Keratinocyte (primary cell): ENCODE data around the gene CFAP57. TPM values are rescaled to one million over a fixed set of nuclear protein-coding genes. Genes with fewer than 3 reads are reported as not detected.

ENCODE experiments used
- DNase-seq: peaks from one replicate; pipeline ENCODE4 v3.0.0-alpha.2; 2011; ENCODE audit warnings: low read depth, missing footprints, low spot score
- FAIRE-seq: peaks from 2 replicates; lab custom pipeline; 2011; peaks lifted over from hg19 to GRCh38; lab: Jason Lieb, UNC
- H2AFZ ChIP-seq: 2 replicates; pipeline ENCODE4 v1.6.0; 2012; ENCODE audit warnings: low read length, control low read depth, inconsistent platforms; ENCODE audit not compliant: control insufficient read depth
- H3K27ac ChIP-seq: 2 replicates; pipeline ENCODE4 v1.5.1; 2011; ENCODE audit warnings: low read length; ENCODE audit not compliant: control insufficient read depth, insufficient read depth
- H3K27me3 ChIP-seq: 3 replicates; pipeline ENCODE4 v1.6.0; 2011; ENCODE audit warnings: low read length; ENCODE audit not compliant: control insufficient read depth, insufficient read depth; ENCODE audit errors: extremely low read depth
- H3K36me3 ChIP-seq, 2 experiments: 2 replicates in 1 of 2; 3 replicates in 1 of 2; pipeline ENCODE4 v1.5.1; 2011; ENCODE audit warnings: low read length in 2 of 2, mild to moderate bottlenecking in 1 of 2; ENCODE audit not compliant: control insufficient read depth in 2 of 2, insufficient read depth in 2 of 2; ENCODE audit errors: extremely low read depth in 1 of 2
- H3K4me1 ChIP-seq: 3 replicates; pipeline ENCODE4 v1.5.1; 2011; ENCODE audit warnings: low read length; ENCODE audit not compliant: control insufficient read depth, insufficient read depth; ENCODE audit errors: extremely low read depth
- H3K4me2 ChIP-seq: 3 replicates; pipeline ENCODE4 v1.6.0; 2011; ENCODE audit warnings: low read depth, low read length; ENCODE audit not compliant: control insufficient read depth, insufficient read depth; ENCODE audit errors: extremely low read depth
- H3K4me3 ChIP-seq, 3 experiments: fragments of 200-600 bp in 1 of 3; sonication (generic) in 1 of 3; 2 replicates in 2 of 3; 3 replicates in 1 of 3; pipeline ENCODE4 v1.5.1; 2011 to 2016; ENCODE audit warnings: low read length in 3 of 3, mild to moderate bottlenecking in 3 of 3, control low read depth in 2 of 3, inconsistent platforms in 1 of 3, low read depth in 1 of 3, mixed read lengths in 1 of 3, mixed run types in 1 of 3, moderate library complexity in 1 of 3; ENCODE audit not compliant: control insufficient read depth in 2 of 3, insufficient read depth in 2 of 3; ENCODE audit errors: extremely low read depth in 1 of 3
- H3K79me2 ChIP-seq: 2 replicates; pipeline ENCODE4 v1.6.0; 2012; ENCODE audit warnings: low read length; ENCODE audit not compliant: control insufficient read depth, insufficient read depth
- H3K9ac ChIP-seq: 3 replicates; pipeline ENCODE4 v1.6.0; 2011; ENCODE audit warnings: low read length; ENCODE audit not compliant: control insufficient read depth, insufficient read depth; ENCODE audit errors: extremely low read depth
- H3K9me1 ChIP-seq: 3 replicates; pipeline ENCODE4 v1.6.0; 2011; ENCODE audit warnings: low read length; ENCODE audit not compliant: control insufficient read depth, insufficient read depth; ENCODE audit errors: extremely low read depth
- H3K9me3 ChIP-seq: 2 replicates; pipeline ENCODE4 v1.5.1; 2012; ENCODE audit warnings: low read depth, low read length; ENCODE audit not compliant: control insufficient read depth
- H4K20me1 ChIP-seq: 3 replicates; pipeline ENCODE4 v1.6.0; 2011; ENCODE audit warnings: low read length; ENCODE audit not compliant: control insufficient read depth, insufficient read depth; ENCODE audit errors: extremely low read depth
- CTCF ChIP-seq, 3 experiments: IDR thresholded peaks in 1 of 3; conservative IDR thresholded peaks in 1 of 3; optimal IDR thresholded peaks in 1 of 3; 2 replicates in 2 of 3; 3 replicates in 1 of 3; pipeline versions ENCODE3 to v1.5.1; 2011; ENCODE audit warnings: low read length in 3 of 3, mild to moderate bottlenecking in 3 of 3, moderate library complexity in 2 of 3, control low read depth in 1 of 3, inconsistent platforms in 1 of 3; ENCODE audit not compliant: insufficient read depth in 2 of 3; ENCODE audit errors: extremely low read depth in 1 of 3
- EZH2 ChIP-seq: IDR thresholded peaks from one replicate; pipeline ENCODE4 v1.6.1; 2012; ENCODE audit warnings: inconsistent platforms, mild to moderate bottlenecking, low read length, moderate library complexity
- dilution Hi-C: fragments of 300-500 bp; cut with MboI; formaldehyde crosslinking; loops from one replicate; pipeline ENCODE4 v1.7.0; 2020; ENCODE audit warnings: low sequenced_read_pairs; ENCODE audit not compliant: extremely low pct_ligation_motif_present
- polyA plus RNA-seq, 5 experiments: library from polyadenylated mRNA; depleted of rRNA in 3 of 5; stranded (reverse) in 3 of 5; stranded (forward) in 1 of 5; unstranded in 1 of 5; fragments of >200 nt; gene quantifications; 1 replicate in 1 of 5; 2 replicates in 3 of 5; 3 replicates in 1 of 5; pipeline versions ENCODE4 v1.2.1 to v1.2.3, GENCODE V29; 2011 to 2012; ENCODE audit warnings: missing spikeins in 2 of 5, low read depth in 1 of 5, low replicate concordance in 1 of 5

CFAP57 gene
- polyA plus RNA-seq, 1 donor (not counting 4 experiments of a cell fraction or from before 2014, with no cell fraction given), result 0.39 TPM

GRCh38 chr1:43232074-43232473 is 59.9 kb downstream of the CFAP57 start:
- H3K27me3 ChIP-seq, result no peaks in the 10 kb centered on the region
- no peaks in the 10 kb centered on the region for H3K9me3 ChIP-seq
- FAIRE-seq, result peak; percentile 68
- H4K20me1 ChIP-seq, result no peaks in the 10 kb centered on the region
- peak overlapping the region; percentile 18 for H3K27ac ChIP-seq
- peak overlapping the region; percentile 75 for H2AFZ ChIP-seq
- TF ChIP-seq EZH2 (no peak), CTCF (optimal IDR thresholded peaks at IDR 0.05 in 1 of 3, IDR thresholded peaks at IDR 0.05 in 1 of 3, conservative IDR thresholded peaks at IDR 0.05 in 1 of 3; ENCODE audit: extremely low read depth in 1 of 3, insufficient read depth in 2 of 3, low read length in 3 of 3) (no peak)
- H3K4me3 ChIP-seq, result no peak overlapping the region
- dilution Hi-C loops, result no loop called here
- H3K79me2 ChIP-seq, result no peaks in the 10 kb centered on the region
- peak overlapping the region; percentile 55 for H3K4me2 ChIP-seq
- no peaks in the 10 kb centered on the region for H3K36me3 ChIP-seq
- DNase-seq, result no peak
- H3K9ac ChIP-seq, result no peak overlapping the region
- H3K4me1 ChIP-seq, result peaks cover 15% of the 10 kb centered on the region
- no peaks in the 10 kb centered on the region for H3K9me1 ChIP-seq

- Histone ChIP-seq H3K4me2 (peak overlapping the region; percentile 55), H3K4me3 (no peak overlapping the region), H4K20me1 (no peaks in the 10 kb centered on the region), H3K9me1 (no peaks in the 10 kb centered on the region), H3K27me3 (no peaks in the 10 kb centered on the region), H3K9me3 (no peaks in the 10 kb centered on the region), H3K4me1 (peaks cover 15% of the 10 kb centered on the region), H3K9ac (no peak overlapping the region), H2AFZ (peak overlapping the region; percentile 61), H3K79me2 (no peaks in the 10 kb centered on the region), H3K27ac (no peak overlapping the region), H3K36me3 (no peaks in the 10 kb centered on the region)
- TF ChIP-seq EZH2 (no peak), CTCF (optimal IDR thresholded peaks at IDR 0.05 in 1 of 3, IDR thresholded peaks at IDR 0.05 in 1 of 3, conservative IDR thresholded peaks at IDR 0.05 in 1 of 3; ENCODE audit: extremely low read depth in 1 of 3, insufficient read depth in 2 of 3, low read length in 3 of 3) (no peak)
- DNase-seq, result no peak
- dilution Hi-C loops, result no loop called here
- FAIRE-seq, result peak; percentile 36
Observed at GRCh38 chr1:43232482-43232881, 60.4 kb downstream of the CFAP57 start.
